GM21576 (cell line): ENCODE data around the gene MAP4K4.
"Not testable (repeated sequence)": the region's sequence is repeated elsewhere in the genome, so short reads cannot be mapped to it uniquely, and the experiment has no call there.

Experiments used
- ATAC-seq: cut with Tn5 transposase; IDR thresholded peaks from one replicate; pipeline ENCODE4 v1.9.1; 2021; ENCODE audit warnings: mild to moderate bottlenecking, moderate library complexity; ENCODE audit not compliant: unreplicated experiment

MAP4K4 gene

DNA sequence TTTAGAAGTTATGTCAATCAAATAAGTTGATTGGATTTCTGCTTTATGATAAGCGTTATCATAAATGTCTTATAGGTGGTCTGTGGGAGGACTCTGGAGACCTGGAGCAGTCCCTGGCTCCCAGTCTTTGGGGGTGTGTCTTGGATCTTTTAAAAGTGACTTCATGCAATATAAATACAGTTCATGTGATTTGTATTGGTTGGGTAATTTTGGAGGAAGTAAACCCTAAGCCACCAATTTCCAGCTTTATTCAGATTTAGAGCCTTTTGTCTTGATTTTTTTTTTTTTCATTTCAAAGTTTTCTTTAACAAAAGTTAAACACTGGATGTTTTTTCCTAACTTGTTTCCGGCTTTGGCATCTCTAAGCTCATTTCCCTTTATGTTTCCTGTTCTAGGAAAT lies 68.8 kb downstream of the MAP4K4 start:
- no peak for ATAC-seq

DNA sequence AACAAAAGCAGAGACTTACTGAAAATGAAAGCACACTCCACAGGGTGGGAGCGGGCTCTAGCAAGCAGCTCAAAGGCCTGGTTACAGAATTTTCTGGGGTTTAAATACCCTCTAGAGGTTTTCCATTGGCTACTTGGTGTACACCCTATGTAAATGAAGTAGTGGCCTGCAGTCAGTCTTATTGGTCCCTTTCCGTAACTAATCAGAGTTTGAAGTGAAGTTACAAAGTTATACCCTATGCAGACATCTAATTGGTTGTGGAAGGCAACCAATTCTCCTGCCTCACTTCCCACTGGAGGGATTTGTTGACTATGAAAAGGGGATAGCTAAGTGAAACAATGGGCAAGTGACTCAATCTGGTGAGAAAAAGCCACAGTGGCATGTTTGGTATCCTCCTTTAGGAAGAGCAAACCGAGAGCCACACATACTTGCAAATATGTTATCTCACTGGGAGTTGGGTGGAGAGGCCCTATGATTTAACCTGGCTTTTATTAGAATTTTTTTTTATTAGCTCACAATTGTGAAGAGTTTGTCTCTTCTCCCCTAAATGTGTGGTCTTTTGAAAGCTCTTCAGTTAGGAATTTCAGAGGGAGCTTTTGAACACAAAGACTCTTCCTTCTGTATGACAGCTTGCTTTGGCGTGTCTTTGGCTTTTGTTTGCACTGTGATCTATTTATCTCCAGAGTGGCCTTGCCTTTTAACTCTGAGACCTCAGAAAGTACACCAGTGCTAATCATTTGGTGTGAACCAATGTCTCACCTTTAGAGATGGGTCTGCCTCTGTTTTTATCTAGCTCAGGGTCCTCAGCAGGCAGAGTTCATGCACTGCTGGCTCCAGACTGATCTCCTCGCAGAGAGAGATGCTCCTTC lies 69.6 kb downstream of the MAP4K4 start:
- ATAC-seq = no peak

- no peak for ATAC-seq
Observed at GRCh38 chr2:101768556-101769220, 71.2 kb downstream of the MAP4K4 start.

GRCh38 chr2:101769726-101770125 lies 72.2 kb downstream of the MAP4K4 start:
- ATAC-seq = not testable (repeated sequence)

DNA sequence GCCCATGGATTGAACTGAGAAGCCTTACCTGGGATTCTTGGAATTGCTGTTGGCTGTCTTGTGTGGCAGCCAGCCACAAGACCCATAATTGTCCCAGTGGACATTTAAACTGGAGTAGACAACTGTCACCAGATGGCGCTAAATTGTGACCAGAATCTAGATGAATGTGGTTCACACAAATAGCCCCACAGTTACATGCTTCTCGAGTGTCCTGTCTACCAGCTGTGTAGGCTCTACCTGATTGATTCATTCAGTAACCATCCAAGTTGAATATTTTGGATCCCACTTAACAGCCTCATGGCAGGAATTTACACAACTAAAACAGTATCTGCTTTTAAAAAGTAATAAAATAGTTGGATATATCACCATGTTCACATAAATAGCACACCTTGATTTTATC lies 73.2 kb downstream of the MAP4K4 start:
- peak; percentile 66 for ATAC-seq

GRCh38 chr2:101771227-101771902 lies 73.9 kb downstream of the MAP4K4 start:
- no peak for ATAC-seq

GRCh38 chr2:101771910-101772321 lies 74.4 kb downstream of the MAP4K4 start:
- ATAC-seq = no peak

- no peak for ATAC-seq
Observed at GRCh38 chr2:101773137-101773536, 75.6 kb downstream of the MAP4K4 start.

- not testable (repeated sequence) for ATAC-seq
Observed at GRCh38 chr2:101773961-101774360, 76.5 kb downstream of the MAP4K4 start.

GRCh38 chr2:101775092-101775491 lies 77.6 kb downstream of the MAP4K4 start:
- ATAC-seq = no peak

- ATAC-seq = no peak
Observed at GRCh38 chr2:101775636-101776035, 78.1 kb downstream of the MAP4K4 start.

GRCh38 chr2:101776172-101777043 lies 78.9 kb downstream of the MAP4K4 start:
- no peak for ATAC-seq

GRCh38 chr2:101777337-101777736 lies 79.8 kb downstream of the MAP4K4 start:
- ATAC-seq = no peak

DNA sequence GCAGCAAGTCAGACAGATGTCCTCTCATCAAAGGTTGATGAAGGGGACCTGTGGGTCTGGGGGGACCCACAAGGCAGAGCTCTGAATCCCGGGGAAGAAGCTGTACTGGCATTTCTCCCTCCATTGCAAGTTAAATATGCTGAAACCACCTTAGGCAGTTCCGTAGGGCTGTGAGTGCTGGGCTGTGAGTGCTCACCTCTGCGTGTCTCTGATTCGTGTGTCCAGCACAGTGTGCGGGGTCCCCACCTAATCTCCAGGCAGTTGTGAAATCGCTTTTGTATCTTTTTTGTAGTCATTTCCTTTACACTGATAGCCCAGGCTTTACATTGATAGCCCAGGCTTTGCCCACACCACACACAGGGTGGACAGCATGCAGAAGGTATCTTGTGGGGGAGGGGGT lies 80.6 kb downstream of the MAP4K4 start:
- ATAC-seq = no peak

GRCh38 chr2:101779190-101779589 lies 81.7 kb downstream of the MAP4K4 start:
- ATAC-seq = no peak

- ATAC-seq = no peak
Observed at GRCh38 chr2:101779656-101780055, 82.1 kb downstream of the MAP4K4 start.

DNA sequence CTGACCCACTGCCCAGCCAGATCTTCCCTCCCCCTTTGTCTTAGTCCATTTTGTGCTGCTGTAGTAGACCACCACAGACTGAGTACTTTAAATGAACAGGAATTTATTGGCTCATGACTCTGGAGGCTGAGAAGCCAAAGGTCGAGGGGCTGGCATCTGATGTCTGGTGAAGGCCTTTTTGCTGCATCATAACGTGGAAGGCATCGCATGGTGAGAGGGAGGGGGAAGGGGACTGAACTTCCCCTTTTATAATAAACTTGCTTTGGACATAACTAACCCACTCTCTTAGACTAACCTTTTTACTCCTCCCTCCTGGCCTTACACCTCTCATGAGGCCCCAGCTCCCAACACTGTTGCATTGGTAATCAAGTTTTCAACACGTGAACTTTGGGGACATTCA lies 83.8 kb downstream of the MAP4K4 start:
- no peak for ATAC-seq

GRCh38 chr2:101781791-101782426 lies 84.4 kb downstream of the MAP4K4 start:
- no peak for ATAC-seq

GRCh38 chr2:101782427-101782792 lies 84.9 kb downstream of the MAP4K4 start:
- ATAC-seq = no peak

GRCh38 chr2:101787097-101787496 lies 89.6 kb downstream of the MAP4K4 start:
- no peak for ATAC-seq
